H1 (cell line): ENCODE results near the gene POLD1. TPM values are rescaled to one million over a fixed set of nuclear protein-coding genes. Genes with fewer than 3 reads are reported as not detected.
"Not testable (repeated sequence)": the region's sequence is repeated elsewhere in the genome, so short reads cannot be mapped to it uniquely, and the experiment has no call there.

ENCODE experiments used
- CTCF ChIA-PET: fragments of 300-600 bp; sonication (Branson Sonifier 250); formaldehyde crosslinking; loops from one replicate; lab custom pipeline; 2021; ENCODE audit not compliant: partially characterized antibody; lab: Charles Lee
- POLR2A ChIA-PET: fragments of 300-600 bp; sonication (Branson Sonifier 250); formaldehyde crosslinking; loops from one replicate; lab custom pipeline; 2021; ENCODE audit warnings: inconsistent platforms; ENCODE audit not compliant: partially characterized antibody; lab: Charles Lee
- DNase-seq, 2 experiments: peaks; one replicate each; pipeline versions ENCODE4 v3.0.0 to v3.0.0-alpha.2; 2010 to 2022; ENCODE audit warnings: low spot score in 2 of 2, low read depth in 1 of 2, mixed read lengths in 1 of 2
- FAIRE-seq: peaks from 2 replicates; lab custom pipeline; 2011; peaks lifted over from hg19 to GRCh38; lab: Jason Lieb, UNC
- H2AFZ ChIP-seq: 2 replicates; pipeline ENCODE4 v1.8.1; 2012; ENCODE audit warnings: low read length, inconsistent platforms
- H2AK5ac ChIP-seq: 2 replicates; pipeline ENCODE4 v1.6.1; 2013; ENCODE audit warnings: low read depth, low read length
- H2BK120ac ChIP-seq: replicated peaks from 2 replicates; pipeline ENCODE3; 2013; ENCODE audit warnings: low read depth, low read length, inconsistent platforms
- H2BK12ac ChIP-seq: 2 replicates; pipeline ENCODE4 v1.6.1; 2013; ENCODE audit warnings: low read depth, low read length
- H2BK15ac ChIP-seq: 2 replicates; pipeline ENCODE4 v1.6.1; 2013; ENCODE audit warnings: low read length
- H2BK20ac ChIP-seq: 2 replicates; pipeline ENCODE4 v1.6.1; 2013; ENCODE audit warnings: low read length
- H2BK5ac ChIP-seq: 2 replicates; pipeline ENCODE4 v1.6.1; 2013; ENCODE audit warnings: low read depth, low read length
- H3K14ac ChIP-seq: 2 replicates; pipeline ENCODE4 v1.6.1; 2013; ENCODE audit warnings: inconsistent platforms; ENCODE audit not compliant: insufficient read length
- H3K18ac ChIP-seq: 2 replicates; pipeline ENCODE4 v1.6.1; 2013; ENCODE audit warnings: low read length; ENCODE audit errors: extremely low read depth
- H3K23ac ChIP-seq: 2 replicates; pipeline ENCODE4 v1.6.1; 2013; ENCODE audit warnings: inconsistent platforms; ENCODE audit not compliant: insufficient read length
- H3K23me2 ChIP-seq: 2 replicates; pipeline ENCODE4 v1.6.1; 2013; ENCODE audit warnings: low read depth, low read length
- H3K27ac ChIP-seq: 2 replicates; pipeline ENCODE4 v1.6.1; 2011; ENCODE audit warnings: low read depth, low read length, inconsistent platforms
- H3K27me3 ChIP-seq, 4 experiments: replicated peaks in 1 of 4; 1 replicate in 1 of 4; 2 replicates in 3 of 4; pipeline versions ENCODE4 v1.6.1 to v1.8.1; 2011 to 2013; ENCODE audit warnings: low read length in 3 of 4, mild to moderate bottlenecking in 3 of 4, inconsistent platforms in 2 of 4, mixed read lengths in 2 of 4, moderate library complexity in 1 of 4; ENCODE audit not compliant: control insufficient read depth in 3 of 4, insufficient read depth in 3 of 4; ENCODE audit errors: extremely low read depth in 1 of 4
- H3K36me3 ChIP-seq, 4 experiments: 2 replicates each; pipeline versions ENCODE4 v1.6.1 to v1.8.1; 2011 to 2013; ENCODE audit warnings: mild to moderate bottlenecking in 4 of 4, low read length in 3 of 4, moderate library complexity in 2 of 4, control low read depth in 1 of 4, inconsistent platforms in 1 of 4; ENCODE audit not compliant: insufficient read depth in 4 of 4, control insufficient read depth in 2 of 4
- H3K4ac ChIP-seq: replicated peaks from 2 replicates; pipeline ENCODE3; 2013; ENCODE audit warnings: low read length, low read depth, mixed read lengths, inconsistent platforms; ENCODE audit not compliant: insufficient read length
- H3K4me1 ChIP-seq, 4 experiments: replicated peaks in 1 of 4; 1 replicate in 1 of 4; 2 replicates in 3 of 4; pipeline versions ENCODE4 v1.6.1 to v1.8.1; 2011 to 2013; ENCODE audit warnings: low read length in 3 of 4, inconsistent platforms in 2 of 4, mixed read lengths in 1 of 4; ENCODE audit not compliant: insufficient read depth in 4 of 4, control insufficient read depth in 3 of 4
- H3K4me2 ChIP-seq, 2 experiments: 2 replicates each; pipeline versions ENCODE4 v1.6.1 to v1.8.1; 2011 to 2013; ENCODE audit warnings: low read depth in 2 of 2, low read length in 2 of 2, control low read depth in 1 of 2, inconsistent platforms in 1 of 2, mild to moderate bottlenecking in 1 of 2; ENCODE audit not compliant: insufficient read depth in 1 of 2
- H3K4me3 ChIP-seq, 4 experiments: fragments of 200-600, 300-600 bp in 1 of 4; sonication (generic), shearing (Covaris generic), sonication (Bioruptor Twin) in 1 of 4; 2 replicates each; pipeline versions ENCODE4 v1.5.1 to v1.8.1; 2011 to 2016; ENCODE audit warnings: low read length in 4 of 4, low read depth in 3 of 4, control low read depth in 2 of 4, inconsistent platforms in 2 of 4, mild to moderate bottlenecking in 2 of 4, mixed read lengths in 1 of 4, moderate library complexity in 1 of 4; ENCODE audit not compliant: insufficient read depth in 2 of 4; ENCODE audit errors: extremely low read depth in 1 of 4
- H3K56ac ChIP-seq: replicated peaks from 2 replicates; pipeline ENCODE3; 2013; ENCODE audit warnings: low read depth, mild to moderate bottlenecking, mixed read lengths, low read length, inconsistent platforms; ENCODE audit not compliant: insufficient read length
- H3K79me1 ChIP-seq: 2 replicates; pipeline ENCODE4 v1.6.1; 2013; ENCODE audit warnings: low read depth, low read length, control low read depth
- H3K79me2 ChIP-seq, 2 experiments: 2 replicates each; pipeline versions ENCODE4 v1.6.1 to v1.8.1; 2012 to 2013; ENCODE audit warnings: low read length in 2 of 2, mild to moderate bottlenecking in 2 of 2, inconsistent platforms in 1 of 2; ENCODE audit not compliant: insufficient read depth in 2 of 2, control insufficient read depth in 1 of 2
- H3K9ac ChIP-seq, 4 experiments: replicated peaks in 1 of 4; 1 replicate in 1 of 4; 2 replicates in 3 of 4; pipeline versions ENCODE4 v1.6.1 to v1.8.1; 2011 to 2013; ENCODE audit warnings: low read depth in 3 of 4, low read length in 3 of 4, control low read depth in 2 of 4, mild to moderate bottlenecking in 2 of 4, moderate library complexity in 2 of 4, inconsistent platforms in 1 of 4; ENCODE audit errors: extremely low read depth in 1 of 4
- H3K9me3 ChIP-seq, 2 experiments: 2 replicates each; pipeline versions ENCODE4 v1.6.1 to v1.8.1; 2012 to 2013; ENCODE audit warnings: mild to moderate bottlenecking in 2 of 2, moderate library complexity in 2 of 2, control low read depth in 1 of 2, inconsistent platforms in 1 of 2, low read depth in 1 of 2, low read length in 1 of 2, mixed read lengths in 1 of 2; ENCODE audit not compliant: insufficient read depth in 2 of 2
- H4K20me1 ChIP-seq, 2 experiments: replicated peaks in 1 of 2; 2 replicates each; pipeline versions ENCODE3 to v1.8.1; 2011 to 2013; ENCODE audit warnings: inconsistent platforms in 2 of 2, low read length in 2 of 2, mild to moderate bottlenecking in 1 of 2; ENCODE audit not compliant: insufficient read depth in 2 of 2, control insufficient read depth in 1 of 2
- H4K5ac ChIP-seq: 2 replicates; pipeline ENCODE4 v1.6.1; 2013; ENCODE audit warnings: low read length, low read depth, mixed read lengths, inconsistent platforms; ENCODE audit not compliant: insufficient read length
- H4K8ac ChIP-seq: 2 replicates; pipeline ENCODE4 v1.8.0; 2013; ENCODE audit warnings: mild to moderate bottlenecking, moderate library complexity, low read length, inconsistent platforms; ENCODE audit not compliant: insufficient read depth; ENCODE audit errors: extremely low read depth
- H4K91ac ChIP-seq: replicated peaks from 2 replicates; pipeline ENCODE3; 2013; ENCODE audit warnings: low read length, mixed read lengths, inconsistent platforms; ENCODE audit not compliant: insufficient read length
- WGBS, 2 experiments: shearing (Covaris generic) in 1 of 2; methylation state at CpG; one replicate each; pipeline versions ENCODE4 v1.1.6 to v1.1.7; 2013 to 2015; ENCODE audit warnings: low lambda C conversion rate in 2 of 2, mixed read lengths in 2 of 2, inconsistent platforms in 1 of 2, low coverage in 1 of 2, missing lambda C conversion rate in 1 of 2; ENCODE audit not compliant: insufficient replicate concordance in 2 of 2, insufficient coverage in 1 of 2, insufficient read length in 1 of 2; ENCODE audit errors: extremely low coverage in 1 of 2, missing lambda C conversion rate in 1 of 2; 5-methylcytosine and 5-hydroxymethylcytosine counted together
- polyA plus RNA-seq, 7 experiments: library from polyadenylated mRNA; depleted of rRNA in 3 of 7; stranded (reverse) in 5 of 7; unstranded in 2 of 7; fragments of >200 nt in 5 of 7; fragments of 200-250 nt in 2 of 7; gene quantifications; 1 replicate in 5 of 7; 2 replicates in 1 of 7; 4 replicates in 1 of 7; pipeline versions ENCODE4 v1.2.1 to v1.2.3, GENCODE V29; 2011 to 2013; ENCODE audit warnings: missing spikeins in 2 of 7, mixed read lengths in 2 of 7
- total RNA-seq: library from RNA; stranded (reverse); fragmentation: NEBNext Ultra II Directional; extraction: Animal tissue kit (Norgen Biotek cat#: 25700); gene quantifications from 2 replicates; pipeline ENCODE4 v1.2.1, GENCODE V29; 2021

The POLD1 gene
- total and polyA plus RNA-seq, 2 of the 8 experiments (the other 6 are each of a cell fraction or from before 2014, with no cell fraction given): 141 to 142 TPM

- not testable (repeated sequence) for H3K36me3 ChIP-seq, H3K18ac ChIP-seq, H3K4me2 ChIP-seq, H3K9ac ChIP-seq, DNase-seq, H3K79me1 ChIP-seq, FAIRE-seq, H2BK5ac ChIP-seq, H2AK5ac ChIP-seq, H2BK15ac ChIP-seq, H3K27me3 ChIP-seq, H3K79me2 ChIP-seq, H3K4ac ChIP-seq, H4K8ac ChIP-seq, H4K20me1 ChIP-seq, H4K91ac ChIP-seq, H3K14ac ChIP-seq, H3K23me2 ChIP-seq, H2BK120ac ChIP-seq, H2BK12ac ChIP-seq, H3K4me1 ChIP-seq, H3K9me3 ChIP-seq, H2BK20ac ChIP-seq, H3K23ac ChIP-seq, H3K56ac ChIP-seq, H3K27ac ChIP-seq, H2AFZ ChIP-seq, H3K4me3 ChIP-seq, H4K5ac ChIP-seq
- CTCF ChIA-PET: interaction anchor here (1.8 kb wide), 1 partner anchor 10 kb away, joined by 6 read pairs; no protein-coding TSS in a partner anchor
- WGBS, 2 experiments: 81% methylated on average over 8 of the region's 8 CpGs; no CpG with 5 or more reads in 1 of the 2 experiments
- POLR2A ChIA-PET: interaction anchor here (0.7 kb wide), 1 partner anchor 355 kb away, joined by 3 read pairs; no protein-coding TSS in a partner anchor
Observed at GRCh38 chr19:50347089-50347581, 37.0 kb upstream of the POLD1 start.
